HG03460 (cell line): ENCODE measurements around the gene GNAT1.
"Not testable (repeated sequence)": the region's sequence is repeated elsewhere in the genome, so short reads cannot be mapped to it uniquely, and the experiment has no call there.

ENCODE experiments used
- ATAC-seq: cut with Tn5 transposase; IDR thresholded peaks from one replicate; pipeline ENCODE4 v1.9.1; 2021; ENCODE audit not compliant: unreplicated experiment

The GNAT1 gene

GRCh38 chr3:50237754-50238548, 46.5 kb downstream of the GNAT1 start:
- ATAC-seq = no peak

GRCh38 chr3:50238549-50239026, 47.2 kb downstream of the GNAT1 start:
- ATAC-seq = no peak

- no peak for ATAC-seq
These were observed 48.2 kb downstream of the GNAT1 start for GRCh38 chr3:50239649-50240048.

- ATAC-seq = no peak
These were observed 49.8 kb downstream of the GNAT1 start for GRCh38 chr3:50241163-50241562.

GRCh38 chr3:50241713-50242380, 50.4 kb downstream of the GNAT1 start:
- ATAC-seq = no peak

- ATAC-seq = no peak
These were observed 51.0 kb downstream of the GNAT1 start for GRCh38 chr3:50242381-50242770.

- no peak for ATAC-seq
These were observed 51.6 kb downstream of the GNAT1 start for GRCh38 chr3:50242851-50243542.

- no peak for ATAC-seq
These were observed 52.1 kb downstream of the GNAT1 start for GRCh38 chr3:50243543-50243895.

- ATAC-seq = not testable (repeated sequence)
These were observed 53.4 kb downstream of the GNAT1 start for GRCh38 chr3:50244813-50245212.

- ATAC-seq = no peak
These were observed 53.9 kb downstream of the GNAT1 start for GRCh38 chr3:50245251-50245745.

- ATAC-seq = peak; percentile 74
These were observed 54.6 kb downstream of the GNAT1 start for GRCh38 chr3:50245831-50246516.

- peak; percentile 39 for ATAC-seq
These were observed 55.1 kb downstream of the GNAT1 start for GRCh38 chr3:50246517-50246954.
